Measurements from ENCODE around the gene C16orf92. TPM values are rescaled to one million over a fixed set of nuclear protein-coding genes. Genes with fewer than 3 reads are reported as not detected.

The C16orf92 gene
- total and polyA plus RNA-seq, 12 donors = not detected

DNA sequence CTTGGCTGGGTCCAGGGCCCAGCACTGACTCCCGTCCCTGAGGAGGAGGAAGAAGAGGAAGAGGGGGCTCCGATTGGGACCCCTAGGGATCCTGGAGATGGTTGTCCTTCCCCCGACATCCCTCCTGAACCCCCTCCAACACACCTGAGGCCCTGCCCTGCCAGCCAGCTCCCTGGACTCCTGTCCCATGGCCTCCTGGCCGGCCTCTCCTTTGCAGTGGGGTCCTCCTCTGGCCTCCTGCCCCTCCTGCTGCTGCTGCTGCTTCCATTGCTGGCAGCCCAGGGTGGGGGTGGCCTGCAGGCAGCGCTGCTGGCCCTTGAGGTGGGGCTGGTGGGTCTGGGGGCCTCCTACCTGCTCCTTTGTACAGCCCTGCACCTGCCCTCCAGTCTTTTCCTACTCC lies 36.1 kb upstream of the C16orf92 start:
- Histone ChIP-seq H3K36me3 (peaks cover 9 to 100% (median 89%) of the 10 kb centered on the region in 9 donors), H3K27ac (no peak overlapping the region), H3K27me3 (no peaks in the 10 kb centered on the region), H3K9me3 (no peaks in the 10 kb centered on the region), H3K4me3 (no peak overlapping the region), H3K4me1 (peaks cover 0 to under 1% (median 0%) of the 10 kb centered on the region in 9 donors)
- ATAC-seq (peak in 1 of 8 donors; percentile 6), DNase-seq (no peak)
- intact Hi-C loops (cut with DNase I) = no loop called here
- WGBS, 2 donors = 93% methylated on average over 5 of the region's 5 CpGs
- TF ChIP-seq, protein P1, sequence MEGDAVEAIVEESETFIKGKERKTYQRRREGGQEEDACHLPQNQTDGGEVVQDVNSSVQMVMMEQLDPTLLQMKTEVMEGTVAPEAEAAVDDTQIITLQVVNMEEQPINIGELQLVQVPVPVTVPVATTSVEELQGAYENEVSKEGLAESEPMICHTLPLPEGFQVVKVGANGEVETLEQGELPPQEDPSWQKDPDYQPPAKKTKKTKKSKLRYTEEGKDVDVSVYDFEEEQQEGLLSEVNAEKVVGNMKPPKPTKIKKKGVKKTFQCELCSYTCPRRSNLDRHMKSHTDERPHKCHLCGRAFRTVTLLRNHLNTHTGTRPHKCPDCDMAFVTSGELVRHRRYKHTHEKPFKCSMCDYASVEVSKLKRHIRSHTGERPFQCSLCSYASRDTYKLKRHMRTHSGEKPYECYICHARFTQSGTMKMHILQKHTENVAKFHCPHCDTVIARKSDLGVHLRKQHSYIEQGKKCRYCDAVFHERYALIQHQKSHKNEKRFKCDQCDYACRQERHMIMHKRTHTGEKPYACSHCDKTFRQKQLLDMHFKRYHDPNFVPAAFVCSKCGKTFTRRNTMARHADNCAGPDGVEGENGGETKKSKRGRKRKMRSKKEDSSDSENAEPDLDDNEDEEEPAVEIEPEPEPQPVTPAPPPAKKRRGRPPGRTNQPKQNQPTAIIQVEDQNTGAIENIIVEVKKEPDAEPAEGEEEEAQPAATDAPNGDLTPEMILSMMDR (IDR thresholded peaks at IDR 0.05) = no peak

DNA sequence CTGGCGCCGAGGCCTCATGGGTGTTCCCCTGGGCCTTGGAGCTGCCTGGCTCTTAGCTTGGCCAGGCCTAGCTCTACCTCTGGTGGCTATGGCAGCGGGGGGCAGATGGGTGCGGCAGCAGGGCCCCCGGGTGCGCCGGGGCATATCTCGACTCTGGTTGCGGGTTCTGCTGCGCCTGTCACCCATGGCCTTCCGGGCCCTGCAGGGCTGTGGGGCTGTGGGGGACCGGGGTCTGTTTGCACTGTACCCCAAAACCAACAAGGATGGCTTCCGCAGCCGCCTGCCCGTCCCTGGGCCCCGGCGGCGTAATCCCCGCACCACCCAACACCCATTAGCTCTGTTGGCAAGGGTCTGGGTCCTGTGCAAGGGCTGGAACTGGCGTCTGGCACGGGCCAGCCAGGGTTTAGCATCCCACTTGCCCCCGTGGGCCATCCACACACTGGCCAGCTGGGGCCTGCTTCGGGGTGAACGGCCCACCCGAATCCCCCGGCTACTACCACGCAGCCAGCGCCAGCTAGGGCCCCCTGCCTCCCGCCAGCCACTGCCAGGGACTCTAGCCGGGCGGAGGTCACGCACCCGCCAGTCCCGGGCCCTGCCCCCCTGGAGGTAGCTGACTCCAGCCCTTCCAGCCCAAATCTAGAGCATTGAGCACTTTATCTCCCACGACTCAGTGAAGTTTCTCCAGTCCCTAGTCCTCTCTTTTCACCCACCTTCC lies 35.5 kb upstream of the C16orf92 start:
- 95% methylated on average over 35 of the region's 35 CpGs for WGBS, 2 donors

DNA sequence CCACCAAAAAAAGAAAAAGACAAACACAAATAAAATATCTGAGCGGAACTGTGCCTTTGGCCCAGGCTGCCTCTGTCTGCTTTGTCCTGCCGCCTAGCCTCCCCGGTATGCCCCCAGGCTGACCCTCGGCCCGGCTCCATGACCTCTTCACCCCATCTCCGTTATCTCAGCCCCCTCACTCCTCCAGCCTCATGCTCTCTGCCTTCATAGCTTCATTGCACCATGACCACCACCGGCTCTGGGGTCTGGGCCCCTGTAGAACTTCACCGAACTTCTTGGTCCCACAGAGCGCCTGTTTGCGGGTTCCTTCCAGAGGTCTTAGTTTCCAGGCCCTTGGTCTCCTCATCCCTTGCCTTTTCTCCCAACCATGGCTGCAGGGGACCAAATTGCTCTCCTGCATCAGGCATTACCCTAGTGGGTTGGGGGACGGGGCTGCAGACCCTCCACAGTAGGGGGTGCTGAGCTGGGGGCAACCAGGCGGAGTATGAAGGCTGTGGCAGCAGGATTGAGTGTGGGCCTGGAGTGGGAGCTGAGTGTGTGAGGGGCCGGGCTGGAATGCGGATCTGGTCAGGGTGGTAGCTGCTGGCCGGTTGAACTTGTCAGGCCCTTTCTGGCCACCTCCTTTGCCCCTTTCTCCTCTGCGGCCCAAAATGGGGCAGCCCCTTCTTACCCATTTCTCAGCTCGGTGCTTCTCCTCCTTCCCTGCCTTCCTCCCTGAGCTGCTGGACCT lies 34.5 kb upstream of the C16orf92 start:
- intact Hi-C loops (cut with DNase I) = no loop called here
- Histone ChIP-seq H3K27me3 (no peaks in the 10 kb centered on the region), H3K4me1 (peaks cover 0 to 8% (median 0%) of the 10 kb centered on the region in 9 donors), H3K27ac (no peak overlapping the region), H3K36me3 (peaks cover 9 to 100% (median 84%) of the 10 kb centered on the region in 9 donors), H3K9me3 (no peaks in the 10 kb centered on the region), H3K4me3 (no peak overlapping the region)
- DNase-seq (no peak), ATAC-seq (no peak)
- WGBS, 2 donors = 87% methylated on average over 17 of the region's 17 CpGs
- TF ChIP-seq, protein P1 (IDR thresholded peaks at IDR 0.05) = no peak

More for the DNA sequence above, 35.5 kb upstream of the C16orf92 start:
- Histone ChIP-seq H3K27me3 (no peaks in the 10 kb centered on the region), H3K27ac (no peak overlapping the region), H3K4me3 (no peak overlapping the region), H3K4me1 (peaks cover 0 to 6% (median 0%) of the 10 kb centered on the region in 9 donors), H3K9me3 (no peaks in the 10 kb centered on the region), H3K36me3 (peaks cover 9 to 100% (median 86%) of the 10 kb centered on the region in 9 donors)
- no peak for DNase-seq
- TF ChIP-seq, protein P1 (IDR thresholded peaks at IDR 0.05) = no peak
- intact Hi-C loops (cut with DNase I) = no loop called here
- ATAC-seq = peak in 1 of 8 donors; percentile 8

DNA sequence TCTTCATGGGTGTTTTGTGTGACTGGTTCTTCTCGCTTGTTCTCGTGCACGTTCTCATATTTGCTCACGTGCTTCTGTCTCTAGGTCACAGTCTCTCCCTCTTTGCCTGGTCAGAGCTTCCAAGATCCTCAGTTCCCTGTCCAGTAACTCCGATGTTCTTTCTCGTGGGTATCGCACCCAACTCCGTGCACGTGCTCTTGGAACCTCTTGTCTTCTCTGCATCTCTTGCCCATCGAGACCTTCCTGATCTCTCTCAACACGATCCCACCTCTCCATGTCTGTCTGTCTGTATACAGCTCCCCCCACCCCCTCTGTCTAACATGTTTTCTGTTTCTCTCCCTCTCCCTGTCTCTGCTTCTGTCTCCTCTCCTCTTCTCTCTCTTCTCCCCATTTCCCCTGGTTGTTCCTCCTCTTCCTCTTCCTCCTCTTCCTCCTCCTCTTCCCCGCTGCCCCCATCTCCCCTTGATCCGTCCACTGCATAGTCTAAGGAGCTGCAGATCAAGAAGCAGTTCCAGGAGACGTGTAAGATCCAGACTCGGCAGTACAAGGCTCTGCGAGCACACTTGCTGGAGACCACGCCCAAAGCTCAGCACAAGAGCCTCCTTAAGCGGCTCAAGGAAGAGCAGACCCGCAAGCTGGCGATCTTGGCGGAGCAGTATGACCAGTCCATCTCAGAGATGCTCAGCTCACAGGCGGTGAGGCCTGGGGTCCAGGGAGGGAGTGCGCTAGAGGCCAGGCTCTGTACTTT lies 33.7 kb upstream of the C16orf92 start:
- DNase-seq (no peak), ATAC-seq (no peak)
- 86 to 88% methylated on average over 23 of the region's 23 CpGs for WGBS, 2 donors
- H3K36me3 ChIP-seq = peaks cover 9 to 97% (median 76%) of the 10 kb centered on the region in 9 donors
- H3K9me3 ChIP-seq = no peaks in the 10 kb centered on the region
- H3K27me3 ChIP-seq = no peaks in the 10 kb centered on the region
- TF ChIP-seq, protein P1 (IDR thresholded peaks at IDR 0.05) = no peak
- H3K4me1 ChIP-seq = peaks cover 0 to 13% (median 7%) of the 10 kb centered on the region in 9 donors
- H3K4me3 ChIP-seq = no peak overlapping the region
- H3K27ac ChIP-seq = no peak overlapping the region
- intact Hi-C loops (cut with DNase I) = no loop called here

Measured in heart right ventricle (tissue), 16 donors.